H9 (cell line): ENCODE results near the gene MAP4K3. TPM values are rescaled to one million over a fixed set of nuclear protein-coding genes. Genes with fewer than 3 reads are reported as not detected.

Experiments used
- DNase-seq: peaks from one replicate; pipeline ENCODE4 v3.0.0-alpha.2; 2017
- H2AFZ ChIP-seq: one replicate; pipeline ENCODE4 v1.6.1; 2013; ENCODE audit warnings: mild to moderate bottlenecking, low read length, control low read depth, moderate library complexity
- H2AK5ac ChIP-seq: 2 replicates; pipeline ENCODE4 v1.6.1; 2013; ENCODE audit warnings: low read length, control low read depth, mixed read lengths; ENCODE audit not compliant: insufficient read length
- H2BK120ac ChIP-seq: one replicate; pipeline ENCODE4 v1.6.1; 2013; ENCODE audit warnings: low read depth, mild to moderate bottlenecking, low read length, control low read depth, inconsistent platforms; ENCODE audit not compliant: poor library complexity, severe bottlenecking
- H2BK12ac ChIP-seq: 2 replicates; pipeline ENCODE4 v1.6.1; 2013; ENCODE audit warnings: low read length, control low read depth, mixed read lengths, low read depth; ENCODE audit not compliant: insufficient read length
- H2BK15ac ChIP-seq: 2 replicates; pipeline ENCODE4 v1.6.1; 2013; ENCODE audit warnings: low read depth, low read length, control low read depth
- H2BK20ac ChIP-seq: one replicate; pipeline ENCODE4 v1.6.1; 2013; ENCODE audit warnings: low read depth, mild to moderate bottlenecking, low read length, control low read depth, inconsistent platforms; ENCODE audit not compliant: poor library complexity, severe bottlenecking
- H2BK5ac ChIP-seq: 2 replicates; pipeline ENCODE4 v1.6.1; 2013; ENCODE audit warnings: low read length, control low read depth, mixed read lengths; ENCODE audit not compliant: insufficient read length
- H3K14ac ChIP-seq: 2 replicates; pipeline ENCODE4 v1.6.1; 2013; ENCODE audit warnings: low read length, control low read depth; ENCODE audit not compliant: insufficient read depth
- H3K18ac ChIP-seq: 2 replicates; pipeline ENCODE4 v1.6.1; 2013; ENCODE audit warnings: low read depth, mild to moderate bottlenecking, mixed read lengths, low read length, control low read depth; ENCODE audit not compliant: insufficient read length
- H3K23ac ChIP-seq: 2 replicates; pipeline ENCODE4 v1.6.1; 2013; ENCODE audit warnings: low read length, control low read depth, mixed read lengths, low read depth; ENCODE audit not compliant: insufficient read length
- H3K23me2 ChIP-seq: 2 replicates; pipeline ENCODE4 v1.6.1; 2013; ENCODE audit warnings: low read depth, mild to moderate bottlenecking, mixed read lengths, low read length, control low read depth; ENCODE audit not compliant: insufficient read length, poor library complexity, severe bottlenecking
- H3K27ac ChIP-seq: 2 replicates; pipeline ENCODE4 v1.5.1; 2013; ENCODE audit warnings: low read length, control low read depth, mixed read lengths, low read depth; ENCODE audit not compliant: insufficient read length
- H3K27me3 ChIP-seq: 2 replicates; pipeline ENCODE4 v1.6.1; 2013; ENCODE audit warnings: low read length, control low read depth, inconsistent platforms; ENCODE audit not compliant: insufficient read depth
- H3K4ac ChIP-seq: 2 replicates; pipeline ENCODE4 v1.6.1; 2013; ENCODE audit warnings: low read depth, mild to moderate bottlenecking, control low read depth, inconsistent platforms, low read length, moderate library complexity
- H3K4me1 ChIP-seq: 2 replicates; pipeline ENCODE4 v1.6.1; 2013; ENCODE audit warnings: low read length, control low read depth, inconsistent platforms; ENCODE audit not compliant: insufficient read depth
- H3K4me2 ChIP-seq: 2 replicates; pipeline ENCODE4 v1.6.1; 2013; ENCODE audit warnings: low read length, control low read depth, mixed read lengths; ENCODE audit not compliant: insufficient read length, insufficient read depth
- H3K56ac ChIP-seq: 2 replicates; pipeline ENCODE4 v1.6.1; 2013; ENCODE audit warnings: low read depth, mild to moderate bottlenecking, mixed read lengths, low read length, control low read depth; ENCODE audit not compliant: insufficient read length
- H3K79me1 ChIP-seq: 2 replicates; pipeline ENCODE4 v1.6.1; 2013; ENCODE audit warnings: low read depth, mild to moderate bottlenecking, moderate library complexity, low read length, control low read depth, inconsistent platforms; ENCODE audit not compliant: insufficient read depth, poor library complexity, severe bottlenecking
- H3K79me2 ChIP-seq: 2 replicates; pipeline ENCODE4 v1.6.1; 2013; ENCODE audit warnings: low read length, control low read depth, inconsistent platforms; ENCODE audit not compliant: insufficient read depth
- H3K9ac ChIP-seq: 2 replicates; pipeline ENCODE4 v1.6.1; 2013; ENCODE audit warnings: low read length, control low read depth, mixed read lengths; ENCODE audit not compliant: insufficient read length; ENCODE audit errors: extremely low read depth
- H3K9me3 ChIP-seq: one replicate; pipeline ENCODE4 v1.6.1; 2013; ENCODE audit warnings: low read depth, low read length, inconsistent platforms; ENCODE audit not compliant: control insufficient read depth
- H3T11ph ChIP-seq: one replicate; pipeline ENCODE4 v1.6.1; 2013; ENCODE audit warnings: mild to moderate bottlenecking, low read length, control low read depth, inconsistent platforms
- H4K20me1 ChIP-seq: one replicate; pipeline ENCODE4 v1.6.1; 2013; ENCODE audit not compliant: control insufficient read depth, insufficient read length, insufficient read depth
- H4K5ac ChIP-seq: 2 replicates; pipeline ENCODE4 v1.6.1; 2013; ENCODE audit warnings: low read depth, mild to moderate bottlenecking, mixed read lengths, low read length, control low read depth; ENCODE audit not compliant: insufficient read length
- H4K8ac ChIP-seq: replicated peaks from 2 replicates; pipeline ENCODE4 v1.6.1; 2013; ENCODE audit warnings: low read length, control low read depth, mixed read lengths, low read depth; ENCODE audit not compliant: insufficient read length
- H4K91ac ChIP-seq: 2 replicates; pipeline ENCODE4 v1.6.1; 2013; ENCODE audit warnings: low read depth, mild to moderate bottlenecking, moderate library complexity, mixed read lengths, low read length, control low read depth; ENCODE audit not compliant: insufficient read length
- H3K27ac Mint-ChIP-seq, 3 experiments: 2 replicates in 2 of 3; 3 replicates in 1 of 3; pipeline ENCODE4 v1.8.0; 2020 to 2021; ENCODE audit warnings: mixed read lengths in 3 of 3, mild to moderate bottlenecking in 1 of 3, moderate library complexity in 1 of 3
- H3K27me3 Mint-ChIP-seq: 2 replicates; pipeline ENCODE4 v1.8.0; 2021; ENCODE audit warnings: low read depth, mild to moderate bottlenecking, moderate library complexity, mixed read lengths
- H3K36me3 Mint-ChIP-seq, 3 experiments: 2 replicates in 2 of 3; 3 replicates in 1 of 3; pipeline ENCODE4 v1.8.0; 2020 to 2021; ENCODE audit warnings: low read depth in 3 of 3, mixed read lengths in 3 of 3; ENCODE audit not compliant: insufficient read depth in 1 of 3
- H3K4me1 Mint-ChIP-seq, 2 experiments: 2 replicates each; pipeline ENCODE4 v1.8.0; 2020; ENCODE audit warnings: mixed read lengths in 2 of 2
- H3K4me3 Mint-ChIP-seq, 2 experiments: 2 replicates in 1 of 2; 3 replicates in 1 of 2; pipeline ENCODE4 v1.8.0; 2020 to 2021; ENCODE audit warnings: mild to moderate bottlenecking in 2 of 2, mixed read lengths in 2 of 2, moderate library complexity in 1 of 2
- H3K9me3 Mint-ChIP-seq, 2 experiments: 2 replicates in 1 of 2; 3 replicates in 1 of 2; pipeline ENCODE4 v1.8.0; 2020; ENCODE audit warnings: mild to moderate bottlenecking in 2 of 2, mixed read lengths in 2 of 2, moderate library complexity in 1 of 2
- WGBS: extraction: QIAGEN DNeasy Blood & Tissue Kit; methylation state at CpG from one replicate; pipeline ENCODE4 v1.1.7; 2013; ENCODE audit warnings: missing lambda C conversion rate, low lambda C conversion rate, mixed read lengths; ENCODE audit not compliant: insufficient read length; ENCODE audit errors: extremely low coverage; 5-methylcytosine and 5-hydroxymethylcytosine counted together
- total RNA-seq: library from RNA; stranded (reverse); gene quantifications from 2 replicates; pipeline ENCODE4 v1.2.1, GENCODE V29; 2021
- TF ChIP-seq, protein P1 (sequence below): fragments of 200-600 bp; sonication (generic); conservative IDR thresholded peaks from 3 replicates; pipeline ENCODE4 v1.8.0; 2021; ENCODE audit warnings: antibody characterized with exemption, mild to moderate bottlenecking

The MAP4K3 gene
- total RNA-seq, 1 experiment from 2014 or later: 37.9 TPM

- peaks cover 2% of the 10 kb centered on the region; the same call in 1 of the 2 replicates for H3K4me1 ChIP-seq
- no peak overlapping the region for H4K91ac ChIP-seq
- no peak overlapping the region for H2BK15ac ChIP-seq
- no peak overlapping the region for H2BK12ac ChIP-seq
- Mint-ChIP-seq H3K4me1 (peaks cover 15 to 32% of the 10 kb centered on the region in 2 experiments), H3K36me3 (peaks cover 2 to 5% (median 5%) of the 10 kb centered on the region in 3 experiments; a peak in 4 of 7 replicates), H3K27ac (peak overlapping the region in 1 of 3 experiments; percentile 3; a peak in 1 of 7 replicates), H3K27me3 (no peaks in the 10 kb centered on the region), H3K9me3 (no peaks in the 10 kb centered on the region), H3K4me3 (no peak overlapping the region)
- H2AK5ac ChIP-seq: no peak overlapping the region
- TF ChIP-seq, protein P1, sequence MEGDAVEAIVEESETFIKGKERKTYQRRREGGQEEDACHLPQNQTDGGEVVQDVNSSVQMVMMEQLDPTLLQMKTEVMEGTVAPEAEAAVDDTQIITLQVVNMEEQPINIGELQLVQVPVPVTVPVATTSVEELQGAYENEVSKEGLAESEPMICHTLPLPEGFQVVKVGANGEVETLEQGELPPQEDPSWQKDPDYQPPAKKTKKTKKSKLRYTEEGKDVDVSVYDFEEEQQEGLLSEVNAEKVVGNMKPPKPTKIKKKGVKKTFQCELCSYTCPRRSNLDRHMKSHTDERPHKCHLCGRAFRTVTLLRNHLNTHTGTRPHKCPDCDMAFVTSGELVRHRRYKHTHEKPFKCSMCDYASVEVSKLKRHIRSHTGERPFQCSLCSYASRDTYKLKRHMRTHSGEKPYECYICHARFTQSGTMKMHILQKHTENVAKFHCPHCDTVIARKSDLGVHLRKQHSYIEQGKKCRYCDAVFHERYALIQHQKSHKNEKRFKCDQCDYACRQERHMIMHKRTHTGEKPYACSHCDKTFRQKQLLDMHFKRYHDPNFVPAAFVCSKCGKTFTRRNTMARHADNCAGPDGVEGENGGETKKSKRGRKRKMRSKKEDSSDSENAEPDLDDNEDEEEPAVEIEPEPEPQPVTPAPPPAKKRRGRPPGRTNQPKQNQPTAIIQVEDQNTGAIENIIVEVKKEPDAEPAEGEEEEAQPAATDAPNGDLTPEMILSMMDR: no peak
- H3K9me3 ChIP-seq: no peaks in the 10 kb centered on the region
- no peak overlapping the region for H3K4ac ChIP-seq
- H2BK20ac ChIP-seq: no peak overlapping the region
- H4K20me1 ChIP-seq: no peaks in the 10 kb centered on the region
- H3K4me2 ChIP-seq: no peak overlapping the region
- H3K56ac ChIP-seq: no peak overlapping the region
- H2BK120ac ChIP-seq: no peak overlapping the region
- no peak overlapping the region for H3T11ph ChIP-seq
- WGBS: no CpG with 5 or more reads among the region's 4 CpGs
- H3K79me1 ChIP-seq: no peaks in the 10 kb centered on the region
- no peak overlapping the region for H3K27ac ChIP-seq
- H3K23ac ChIP-seq: no peak overlapping the region
- H4K5ac ChIP-seq: no peak overlapping the region
- no peaks in the 10 kb centered on the region for H3K79me2 ChIP-seq
- no peak overlapping the region for H4K8ac ChIP-seq
- H3K27me3 ChIP-seq: no peaks in the 10 kb centered on the region
- H3K23me2 ChIP-seq: no peaks in the 10 kb centered on the region
- H3K9ac ChIP-seq: no peak overlapping the region
- no peak overlapping the region for H3K18ac ChIP-seq
- DNase-seq: no peak
- H3K14ac ChIP-seq: no peak overlapping the region
- H2AFZ ChIP-seq: no peak overlapping the region
- no peak overlapping the region for H2BK5ac ChIP-seq
Measured at GRCh38 chr2:39304729-39305128, 132.4 kb downstream of the MAP4K3 start.
